Activated naive CD4-positive, alpha-beta T cell treated with anti-CD3 and anti-CD28 coated beads, Interleukin-2, amount 50 U/mL, for 24 hours (primary cell): ENCODE results near the gene PIAS1.
"Not testable (repeated sequence)": the region's sequence is repeated elsewhere in the genome, so short reads cannot be mapped to it uniquely, and the experiment has no call there.

Experiments used
- H3K27ac Mint-ChIP-seq: one replicate; pipeline ENCODE4 v1.8.0; 2021; ENCODE audit warnings: mild to moderate bottlenecking, mixed read lengths
- H3K27me3 Mint-ChIP-seq: one replicate; pipeline ENCODE4 v1.8.0; 2021; ENCODE audit warnings: mixed read lengths
- H3K36me3 Mint-ChIP-seq: one replicate; pipeline ENCODE4 v1.8.0; 2021; ENCODE audit warnings: mixed read lengths
- H3K4me1 Mint-ChIP-seq: one replicate; pipeline ENCODE4 v1.8.0; 2021; ENCODE audit warnings: mixed read lengths
- H3K4me3 Mint-ChIP-seq: one replicate; pipeline ENCODE4 v1.8.0; 2021; ENCODE audit warnings: mild to moderate bottlenecking, mixed read lengths
- H3K9me3 Mint-ChIP-seq: one replicate; pipeline ENCODE4 v1.8.0; 2021; ENCODE audit warnings: mixed read lengths

PIAS1 gene

DNA sequence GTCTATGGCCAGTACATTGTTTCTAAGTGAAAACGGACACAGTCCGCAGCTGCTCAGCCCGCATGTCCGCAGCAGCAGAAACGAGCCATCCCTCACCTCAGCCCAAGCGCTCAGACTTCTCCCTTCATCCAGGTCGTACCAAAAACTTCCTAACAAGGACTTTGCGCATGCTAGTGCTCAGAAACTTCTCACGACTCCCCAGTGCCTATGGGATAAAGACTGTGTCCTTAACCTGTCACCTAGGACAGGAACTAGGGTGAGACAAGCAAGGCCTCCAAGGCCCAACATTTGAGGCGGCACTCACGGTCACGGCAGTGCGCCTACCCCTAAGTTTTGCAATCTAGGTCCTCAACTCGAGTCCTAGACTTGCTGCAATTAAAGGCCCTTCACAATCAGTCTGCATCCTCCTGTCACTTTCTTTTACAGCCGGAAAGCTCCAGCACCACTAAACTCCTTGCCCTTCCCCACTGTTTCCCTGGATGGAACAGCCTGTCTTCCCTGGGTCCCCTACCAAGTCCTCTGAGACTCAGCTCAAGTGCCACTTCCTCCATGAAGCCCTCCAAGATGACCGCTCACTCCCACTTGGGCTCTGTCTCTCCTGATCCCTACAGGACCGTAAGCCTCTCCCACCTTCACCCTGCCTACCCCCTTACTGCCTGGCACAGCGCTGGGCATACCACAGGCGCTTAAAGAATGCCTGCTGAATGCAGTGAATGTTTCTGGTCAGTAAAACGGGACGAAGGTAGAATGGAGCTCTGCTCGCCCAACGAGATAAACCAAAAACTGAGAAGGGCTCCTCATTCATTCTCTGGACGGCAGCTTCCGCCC, 174.2 kb downstream of the PIAS1 start:
- Mint-ChIP-seq H3K4me3 (peak overlapping the region; percentile 97), H3K9me3 (no peaks in the 10 kb centered on the region), H3K27ac (peak overlapping the region; percentile 91), H3K36me3 (peaks cover 5% of the 10 kb centered on the region), H3K27me3 (no peaks in the 10 kb centered on the region), H3K4me1 (peaks cover 52% of the 10 kb centered on the region)

DNA sequence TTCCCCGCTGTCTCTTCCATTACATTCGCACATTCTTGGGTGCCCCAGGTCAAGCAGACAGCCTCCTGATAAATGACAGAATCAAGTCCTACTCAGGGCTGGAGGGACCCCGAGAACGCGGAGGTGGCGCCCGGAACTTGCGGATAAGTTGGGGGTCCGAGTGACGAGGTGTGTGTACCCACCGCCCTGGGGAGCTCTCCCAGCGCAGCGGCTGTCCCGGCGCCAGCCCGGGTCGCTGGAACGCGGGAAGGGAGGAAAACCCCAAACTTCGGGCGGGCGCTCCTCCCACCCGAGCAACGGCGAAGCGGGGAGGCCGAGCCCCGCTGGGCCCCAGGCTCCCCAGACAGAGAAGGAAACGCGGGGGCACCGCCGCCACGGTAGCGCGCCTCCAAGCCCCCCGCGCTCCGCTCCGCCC, 174.9 kb downstream of the PIAS1 start:
- Mint-ChIP-seq H3K4me3 (peak overlapping the region; percentile 97), H3K36me3 (peaks cover 5% of the 10 kb centered on the region), H3K27ac (peak overlapping the region; percentile 91), H3K27me3 (no peaks in the 10 kb centered on the region), H3K4me1 (peaks cover 52% of the 10 kb centered on the region), H3K9me3 (no peaks in the 10 kb centered on the region)

DNA sequence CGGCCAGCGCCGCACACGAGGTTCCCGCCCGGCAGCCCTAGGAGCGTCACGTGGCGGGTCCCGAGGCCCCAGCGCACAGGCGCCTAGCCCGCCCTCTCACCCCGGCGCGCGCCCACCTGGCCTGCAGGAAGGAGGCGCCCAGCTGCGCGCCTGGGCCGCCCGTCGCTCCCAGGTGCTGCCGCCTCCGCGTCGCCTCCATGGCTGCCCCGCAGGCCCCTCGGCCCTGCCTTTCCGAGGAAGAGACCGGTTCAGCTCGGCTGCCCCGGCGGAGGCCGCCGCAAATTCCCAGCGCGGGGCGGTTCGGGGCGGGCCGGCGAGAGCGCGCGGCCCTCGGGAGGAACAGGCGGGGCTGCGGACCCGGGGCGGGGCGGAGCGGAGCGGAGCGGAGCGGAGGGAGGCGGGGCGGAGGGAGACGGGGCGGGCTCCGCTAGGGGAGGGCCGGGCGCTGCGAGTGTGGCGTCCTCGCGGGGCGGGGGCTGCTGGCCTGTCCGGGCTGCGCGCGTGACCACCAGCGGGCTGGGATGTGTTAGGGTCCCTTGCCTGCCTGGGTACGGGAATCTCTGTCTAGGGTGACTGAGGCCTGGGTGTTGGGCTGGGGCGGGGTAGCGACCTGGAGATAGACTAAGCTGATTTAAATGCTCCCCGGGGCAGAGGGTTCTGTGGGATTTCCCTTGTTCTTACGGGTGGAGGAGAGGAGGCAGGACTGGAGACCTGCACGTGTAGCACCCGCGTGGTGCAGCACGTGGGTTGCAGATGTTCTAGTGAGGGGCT, 175.5 kb downstream of the PIAS1 start, which contains the start of gene CLN6:
CLN6 (minus strand) TSS at position 343 of the 771 bp plus-strand sequence; CDS start at position 199, 144 bp downstream.
- H3K4me1 Mint-ChIP-seq = peaks cover 49% of the 10 kb centered on the region
- H3K27me3 Mint-ChIP-seq = no peaks in the 10 kb centered on the region

DNA sequence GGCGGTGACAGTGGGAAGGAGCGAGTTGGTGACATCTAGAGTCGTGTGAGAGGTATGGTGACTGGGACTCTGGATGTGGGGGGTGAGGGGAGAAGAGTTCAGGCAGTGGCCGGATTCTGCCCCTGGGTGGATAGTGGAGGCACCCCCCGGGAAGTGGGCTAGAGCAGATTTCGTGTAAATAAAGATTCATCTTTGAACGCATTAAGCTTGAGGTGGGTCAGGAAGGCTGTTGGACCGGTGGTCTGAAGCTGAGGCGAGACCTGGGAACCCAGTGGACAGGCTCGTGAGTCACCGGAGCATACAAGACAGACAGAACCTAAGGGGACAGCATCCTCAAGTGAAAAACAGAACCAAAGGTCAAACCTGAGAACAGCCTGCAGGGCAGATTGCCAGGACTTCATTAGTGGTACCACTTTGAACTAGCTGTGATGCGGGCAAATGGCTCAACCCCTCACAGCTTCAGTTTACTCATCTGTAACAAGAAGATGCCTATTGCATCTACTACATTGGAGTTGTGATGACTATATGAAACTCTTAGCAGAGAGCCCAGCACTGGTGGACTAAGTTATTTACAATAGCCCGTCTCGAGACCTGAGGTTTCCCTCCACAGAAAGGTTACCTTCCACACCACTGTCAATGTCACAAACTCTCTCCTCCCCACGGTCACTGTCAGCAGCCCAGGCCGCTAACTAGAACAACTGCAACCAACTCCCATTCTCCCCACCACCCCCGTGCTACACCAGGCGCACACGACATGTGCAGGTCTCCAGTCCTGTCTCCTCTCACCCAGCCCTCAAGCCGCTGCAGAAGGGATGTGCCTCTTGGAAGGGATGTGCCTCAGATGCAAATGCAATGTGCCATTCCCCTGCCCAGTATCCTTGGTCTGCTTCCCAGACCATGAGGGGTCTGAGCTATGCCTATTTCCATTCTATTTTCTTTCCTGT, 176.3 kb downstream of the PIAS1 start:
- no peaks in the 10 kb centered on the region for H3K9me3 Mint-ChIP-seq
- peak overlapping the region; percentile 92 for H3K4me3 Mint-ChIP-seq
- peaks cover 3% of the 10 kb centered on the region for H3K36me3 Mint-ChIP-seq
- H3K27ac Mint-ChIP-seq = peak overlapping the region; percentile 97
- peaks cover 41% of the 10 kb centered on the region for H3K4me1 Mint-ChIP-seq
- H3K27me3 Mint-ChIP-seq = no peaks in the 10 kb centered on the region

More for the DNA sequence above, 175.5 kb downstream of the PIAS1 start, which contains the start of gene CLN6:
- peak within 1 kb of the TSS; percentile 97 for H3K27ac Mint-ChIP-seq
- H3K36me3 Mint-ChIP-seq = peaks cover 5% of the 10 kb centered on the region
- peak within 1 kb of the TSS; percentile 97 for H3K4me3 Mint-ChIP-seq
- H3K9me3 Mint-ChIP-seq = no peaks in the 10 kb centered on the region

DNA sequence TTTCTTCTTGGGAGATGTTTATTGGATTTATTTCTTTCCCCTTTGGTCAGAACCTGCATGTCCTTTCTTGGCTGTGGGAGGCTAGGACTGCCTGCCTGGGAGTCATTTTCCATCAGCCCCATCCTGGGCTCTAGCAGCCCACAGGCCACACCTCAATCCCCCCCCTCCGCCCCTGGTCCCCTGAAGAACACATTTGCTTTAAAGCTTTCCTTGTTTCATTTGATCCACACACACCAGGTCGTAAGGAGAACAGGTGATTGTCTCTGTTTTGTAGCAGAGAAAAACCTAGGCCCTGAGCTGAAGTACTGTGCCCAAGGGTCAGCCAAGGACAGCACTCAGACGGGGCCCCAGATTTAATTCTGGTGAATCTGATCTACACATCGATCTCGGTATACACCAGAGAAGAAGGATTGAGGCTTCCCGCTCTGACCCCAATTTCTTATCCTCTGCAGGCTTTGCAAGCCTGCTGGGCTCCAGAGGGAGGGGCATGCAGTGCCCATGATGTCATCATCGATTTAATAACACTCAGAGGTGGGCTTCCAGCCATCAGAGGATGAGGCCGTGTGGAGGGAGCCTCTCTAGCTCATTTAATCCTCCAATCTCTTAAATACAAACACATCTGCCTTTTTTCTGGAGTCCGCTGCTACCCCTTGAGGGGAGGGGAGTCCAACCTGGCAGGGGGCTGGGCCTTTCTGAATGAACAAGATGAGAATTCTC, 177.1 kb downstream of the PIAS1 start:
- peaks cover 3% of the 10 kb centered on the region for H3K36me3 Mint-ChIP-seq
- H3K4me3 Mint-ChIP-seq = peak overlapping the region; percentile 77
- peak overlapping the region; percentile 1 for H3K27ac Mint-ChIP-seq
- H3K27me3 Mint-ChIP-seq = no peaks in the 10 kb centered on the region
- H3K4me1 Mint-ChIP-seq = peaks cover 37% of the 10 kb centered on the region
- H3K9me3 Mint-ChIP-seq = no peaks in the 10 kb centered on the region

DNA sequence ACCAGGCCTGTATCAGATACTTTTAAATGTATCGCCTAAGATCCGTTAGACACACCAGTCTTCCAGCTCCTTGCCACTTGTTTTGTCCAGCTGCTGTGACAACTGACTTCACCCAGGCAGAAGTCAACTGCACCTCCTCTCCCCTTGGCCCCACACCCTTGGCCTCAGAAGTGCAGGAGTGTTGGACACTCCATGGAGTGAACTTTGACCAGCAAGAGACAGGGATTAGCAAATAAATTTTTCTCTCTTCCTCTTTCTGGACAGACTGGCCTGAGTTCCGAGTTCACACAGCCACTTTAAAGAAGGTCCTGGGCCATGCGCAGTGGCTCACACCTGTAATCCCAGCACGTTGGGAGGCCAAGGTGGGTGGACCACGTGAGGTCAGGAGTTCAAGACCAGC, 178.3 kb downstream of the PIAS1 start:
- Mint-ChIP-seq H3K36me3 (peaks cover 3% of the 10 kb centered on the region), H3K4me1 (peaks cover 28% of the 10 kb centered on the region), H3K9me3 (no peaks in the 10 kb centered on the region), H3K4me3 (no peak overlapping the region), H3K27me3 (no peaks in the 10 kb centered on the region), H3K27ac (no peak overlapping the region)

DNA sequence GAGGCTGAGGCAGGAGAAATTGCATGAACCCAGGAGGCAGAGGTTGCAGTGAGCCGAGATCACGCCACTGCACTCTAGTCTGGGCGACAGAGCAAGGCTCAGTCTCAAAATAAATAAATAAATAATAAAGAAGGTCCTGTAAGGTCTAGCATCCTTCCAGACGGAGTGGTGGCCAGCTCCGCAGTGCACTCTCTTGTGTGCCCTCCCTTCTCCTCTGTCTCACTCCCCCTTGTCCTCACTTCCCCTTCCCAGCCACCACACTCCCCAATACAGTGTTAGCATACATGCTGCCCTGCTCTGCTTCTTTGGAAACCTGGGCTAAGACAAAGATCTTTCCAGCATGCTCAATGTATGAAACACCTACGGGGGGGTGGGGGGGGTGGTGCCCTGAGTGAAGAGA, 178.8 kb downstream of the PIAS1 start:
- no peak overlapping the region for H3K4me3 Mint-ChIP-seq
- no peaks in the 10 kb centered on the region for H3K9me3 Mint-ChIP-seq

DNA sequence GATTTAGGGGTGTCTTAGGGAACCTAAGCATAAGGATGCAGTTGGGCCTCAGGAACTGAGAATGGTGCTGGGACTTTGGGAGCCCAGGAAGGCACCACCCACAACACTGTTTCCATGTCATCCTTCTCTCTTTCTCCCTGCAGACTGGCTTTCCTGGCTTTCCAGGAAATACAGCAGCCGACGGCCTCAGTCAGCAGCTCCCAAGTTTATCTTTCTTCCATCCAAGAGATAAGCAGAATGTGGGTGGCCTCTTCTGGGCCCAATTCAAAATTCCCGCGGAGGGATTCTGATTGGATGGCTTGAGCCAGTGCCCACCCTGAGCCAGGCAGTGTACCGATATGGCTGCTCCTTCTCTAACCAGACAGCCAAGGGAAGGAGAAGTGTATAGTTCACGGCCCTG, 179.9 kb downstream of the PIAS1 start:
- no peak overlapping the region for H3K4me3 Mint-ChIP-seq
- no peak overlapping the region for H3K27ac Mint-ChIP-seq
- peaks cover 14% of the 10 kb centered on the region for H3K4me1 Mint-ChIP-seq
- no peaks in the 10 kb centered on the region for H3K27me3 Mint-ChIP-seq
- no peaks in the 10 kb centered on the region for H3K9me3 Mint-ChIP-seq
- no peaks in the 10 kb centered on the region for H3K36me3 Mint-ChIP-seq

More for the DNA sequence above, 178.8 kb downstream of the PIAS1 start:
- H3K27me3 Mint-ChIP-seq = no peaks in the 10 kb centered on the region
- H3K36me3 Mint-ChIP-seq = peaks cover 3% of the 10 kb centered on the region
- peaks cover 23% of the 10 kb centered on the region for H3K4me1 Mint-ChIP-seq
- no peak overlapping the region for H3K27ac Mint-ChIP-seq

DNA sequence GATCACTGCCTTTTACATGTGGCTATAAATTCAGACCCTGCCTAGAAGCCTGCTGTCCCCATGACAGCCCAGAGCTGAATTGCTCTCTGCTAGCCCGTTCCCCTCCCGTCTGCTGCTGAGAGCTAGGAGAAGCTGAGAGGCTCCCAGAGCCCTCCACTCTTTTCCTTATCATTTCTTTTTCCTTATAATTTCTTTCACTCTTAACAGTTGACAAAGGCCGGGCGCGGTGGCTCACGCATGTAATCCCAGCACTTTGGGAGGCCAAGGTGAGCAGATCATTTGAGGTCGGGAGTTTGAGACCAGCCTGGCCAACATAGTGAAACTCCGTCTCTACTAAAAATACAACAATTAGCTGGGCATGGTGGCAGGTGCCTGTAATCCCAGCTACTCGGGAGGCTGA, 180.4 kb downstream of the PIAS1 start:
- H3K27ac Mint-ChIP-seq, H3K27me3 Mint-ChIP-seq, H3K9me3 Mint-ChIP-seq, H3K36me3 Mint-ChIP-seq, H3K4me3 Mint-ChIP-seq: not testable (repeated sequence)
- H3K4me1 Mint-ChIP-seq = peaks cover 14% of the 10 kb centered on the region

DNA sequence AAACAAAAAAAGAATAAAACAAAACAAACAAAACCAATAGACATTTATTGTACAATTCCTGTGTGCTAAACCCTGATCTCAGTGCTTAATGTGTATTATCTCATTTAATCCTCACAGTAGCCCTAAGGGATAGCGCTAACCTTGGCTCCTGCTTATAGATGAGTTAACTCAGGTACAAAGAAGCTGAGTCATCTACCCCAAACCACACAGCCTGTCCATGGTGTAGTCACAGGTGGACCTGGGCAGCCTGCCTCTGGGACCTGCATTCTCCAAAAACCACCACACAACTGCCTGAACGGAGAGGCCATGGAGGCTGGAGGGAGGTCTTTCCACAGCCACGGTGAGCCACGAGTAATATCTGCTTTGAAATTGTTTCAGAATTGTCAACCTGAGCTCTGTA, 180.9 kb downstream of the PIAS1 start:
- no peaks in the 10 kb centered on the region for H3K36me3 Mint-ChIP-seq
- no peak overlapping the region for H3K4me3 Mint-ChIP-seq
- no peaks in the 10 kb centered on the region for H3K9me3 Mint-ChIP-seq
- no peaks in the 10 kb centered on the region for H3K27me3 Mint-ChIP-seq
- no peak overlapping the region for H3K27ac Mint-ChIP-seq
- H3K4me1 Mint-ChIP-seq = peaks cover 10% of the 10 kb centered on the region

DNA sequence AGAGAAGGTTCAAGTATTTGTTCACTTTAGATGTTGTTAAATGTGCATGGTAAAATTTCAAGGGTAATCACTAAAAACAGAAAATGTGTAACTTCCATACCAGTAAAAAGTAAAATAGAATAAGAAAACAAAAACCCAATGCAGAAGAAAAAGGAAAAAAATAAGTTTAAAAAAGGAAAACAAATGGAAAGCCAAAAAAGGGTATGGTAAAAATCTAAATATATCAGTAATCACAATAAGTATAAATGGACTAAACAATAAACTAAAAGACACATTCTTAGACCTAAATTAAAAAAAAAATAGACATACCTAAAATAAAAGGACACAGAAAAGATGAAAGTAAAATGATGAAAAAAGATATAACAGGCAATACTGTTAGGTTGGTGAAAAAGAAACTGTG, 184.9 kb downstream of the PIAS1 start:
- H3K9me3 Mint-ChIP-seq = no peaks in the 10 kb centered on the region
- H3K4me3 Mint-ChIP-seq = no peak overlapping the region
- H3K36me3 Mint-ChIP-seq = peaks cover 5% of the 10 kb centered on the region
- no peaks in the 10 kb centered on the region for H3K27me3 Mint-ChIP-seq
- H3K27ac Mint-ChIP-seq = no peak overlapping the region
- no peaks in the 10 kb centered on the region for H3K4me1 Mint-ChIP-seq

DNA sequence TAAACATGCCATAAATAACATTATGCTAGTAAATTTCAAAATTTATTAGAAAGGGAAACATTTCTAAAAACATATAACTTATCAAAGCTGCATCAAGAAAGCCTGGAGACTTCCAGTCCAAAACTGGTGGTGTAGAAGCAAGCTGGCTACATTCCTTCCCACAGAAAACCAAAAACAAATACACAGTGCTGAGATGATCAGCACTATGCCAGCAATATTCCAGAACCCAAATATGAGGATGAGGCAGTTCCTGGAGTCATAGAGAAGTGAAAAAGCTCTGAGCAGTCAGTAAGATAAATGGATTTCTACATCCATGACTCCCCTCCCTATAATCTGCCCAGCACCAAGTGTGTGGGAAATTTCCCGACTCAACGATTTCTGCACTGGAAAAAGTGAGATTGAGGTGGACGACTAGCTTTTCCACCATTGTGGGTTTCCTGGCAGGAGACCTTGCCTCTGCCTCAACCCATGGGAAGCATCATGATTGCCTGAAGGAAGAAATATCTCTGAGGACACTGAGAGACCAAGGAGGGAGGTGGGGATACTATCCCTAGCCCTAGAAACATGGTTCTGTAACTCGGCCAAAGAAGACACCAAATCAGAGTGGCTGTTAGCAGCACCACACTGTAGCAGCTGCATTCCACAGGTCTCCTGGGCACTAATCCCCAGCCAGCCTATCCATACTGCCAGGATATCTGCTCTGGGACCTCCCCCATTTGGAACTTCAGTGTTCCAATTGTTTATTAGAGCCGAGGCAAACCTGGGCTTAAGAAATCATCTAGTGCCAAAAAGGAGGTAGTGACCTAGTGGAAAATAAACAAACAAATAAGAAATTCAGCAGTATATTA, 187.2 kb downstream of the PIAS1 start:
- Mint-ChIP-seq H3K4me1 (no peaks in the 10 kb centered on the region), H3K36me3 (peaks cover 7% of the 10 kb centered on the region), H3K4me3 (no peak overlapping the region), H3K27me3 (no peaks in the 10 kb centered on the region), H3K27ac (no peak overlapping the region), H3K9me3 (peaks cover 7% of the 10 kb centered on the region)
